Fibroblast of villous mesenchyme (primary cell): ENCODE results near the gene ZNF836. TPM values are rescaled to one million over a fixed set of nuclear protein-coding genes. Genes with fewer than 3 reads are reported as not detected.

ENCODE experiments used
- DNase-seq: peaks from one replicate; pipeline ENCODE4 v3.0.0-alpha.2; 2010; ENCODE audit warnings: low read depth
- H3K4me3 ChIP-seq: 2 replicates; pipeline ENCODE4 v1.5.1; 2011; ENCODE audit warnings: low read depth, mild to moderate bottlenecking, low read length
- total RNA-seq: library from RNA; depleted of rRNA; stranded (reverse); fragments of >200 nt; gene quantifications from 2 replicates; pipeline ENCODE4 v1.2.3, GENCODE V29; 2012
- TF ChIP-seq, protein P1 (sequence below): IDR thresholded peaks from 2 replicates; pipeline ENCODE4 v1.5.1; 2012; ENCODE audit warnings: low read depth, mild to moderate bottlenecking, low read length; ENCODE audit not compliant: insufficient read depth

ZNF836 gene
- total RNA-seq, 1 donor, result 11.7 TPM

DNA sequence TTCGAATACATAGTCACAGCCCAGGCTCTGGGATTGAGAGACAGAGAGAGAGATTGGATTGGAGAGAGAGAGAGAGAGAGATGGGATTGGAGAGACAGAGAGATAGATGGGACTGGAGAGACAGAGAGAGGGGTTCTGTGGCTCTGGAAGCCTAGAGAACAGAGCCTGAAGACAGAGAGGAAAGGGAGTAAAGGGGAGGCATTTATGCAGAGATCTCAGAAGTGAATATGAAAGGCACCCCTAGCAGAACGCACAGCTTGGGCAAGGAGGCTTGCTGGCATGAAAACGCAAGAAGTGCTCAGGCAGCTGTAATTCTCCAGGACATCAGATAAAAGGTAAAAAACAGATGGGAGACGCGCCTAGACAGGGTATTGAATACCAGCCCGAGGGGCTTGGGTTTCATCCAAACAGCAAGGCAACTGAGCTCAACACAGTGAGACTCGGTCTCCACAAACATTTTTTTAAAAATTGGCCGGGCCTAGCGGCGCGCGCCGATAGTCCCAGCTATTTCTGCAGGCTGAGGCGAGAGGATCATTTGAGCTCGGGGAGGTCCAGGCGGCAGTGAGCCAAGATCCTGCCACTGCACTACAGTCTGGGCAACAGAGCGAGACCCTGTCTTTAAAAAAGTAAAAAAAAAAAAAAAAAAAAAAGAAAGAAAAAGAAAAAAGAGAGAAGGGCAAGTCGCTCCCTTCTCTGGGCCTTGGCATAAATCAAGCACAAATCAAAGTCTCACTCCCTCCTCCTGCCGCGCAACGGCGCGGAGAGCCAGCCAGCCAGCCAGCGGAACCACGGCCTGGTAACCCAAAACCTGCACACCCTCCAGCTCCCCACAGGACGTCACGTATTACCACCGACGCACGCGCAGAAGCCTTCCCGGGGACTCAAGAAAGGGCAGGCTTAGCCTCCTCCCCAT is 17.7 kb upstream of the ZNF836 start:
- DNase-seq, result no peak
- TF ChIP-seq, protein P1, sequence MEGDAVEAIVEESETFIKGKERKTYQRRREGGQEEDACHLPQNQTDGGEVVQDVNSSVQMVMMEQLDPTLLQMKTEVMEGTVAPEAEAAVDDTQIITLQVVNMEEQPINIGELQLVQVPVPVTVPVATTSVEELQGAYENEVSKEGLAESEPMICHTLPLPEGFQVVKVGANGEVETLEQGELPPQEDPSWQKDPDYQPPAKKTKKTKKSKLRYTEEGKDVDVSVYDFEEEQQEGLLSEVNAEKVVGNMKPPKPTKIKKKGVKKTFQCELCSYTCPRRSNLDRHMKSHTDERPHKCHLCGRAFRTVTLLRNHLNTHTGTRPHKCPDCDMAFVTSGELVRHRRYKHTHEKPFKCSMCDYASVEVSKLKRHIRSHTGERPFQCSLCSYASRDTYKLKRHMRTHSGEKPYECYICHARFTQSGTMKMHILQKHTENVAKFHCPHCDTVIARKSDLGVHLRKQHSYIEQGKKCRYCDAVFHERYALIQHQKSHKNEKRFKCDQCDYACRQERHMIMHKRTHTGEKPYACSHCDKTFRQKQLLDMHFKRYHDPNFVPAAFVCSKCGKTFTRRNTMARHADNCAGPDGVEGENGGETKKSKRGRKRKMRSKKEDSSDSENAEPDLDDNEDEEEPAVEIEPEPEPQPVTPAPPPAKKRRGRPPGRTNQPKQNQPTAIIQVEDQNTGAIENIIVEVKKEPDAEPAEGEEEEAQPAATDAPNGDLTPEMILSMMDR, result no peak
- peak overlapping the region; percentile 49 for H3K4me3 ChIP-seq

DNA sequence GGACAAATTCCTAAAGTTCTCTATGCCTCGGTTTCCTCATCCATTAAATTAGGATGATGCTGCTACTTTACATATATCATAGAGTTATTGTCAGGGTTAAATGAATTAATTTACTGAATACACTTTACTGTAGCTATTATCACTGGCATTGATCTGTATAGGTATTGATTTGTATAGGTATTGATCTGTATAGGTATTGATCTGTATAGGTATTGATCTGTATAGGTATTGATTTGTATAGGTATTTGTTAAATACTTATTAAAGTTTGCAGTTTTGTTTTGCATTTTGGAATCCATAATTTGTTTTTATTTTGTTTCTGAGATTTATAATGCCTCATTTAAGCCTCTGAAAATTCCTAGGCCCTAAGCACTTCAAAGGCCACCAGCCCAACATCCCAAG is 16.0 kb upstream of the ZNF836 start:
- TF ChIP-seq, protein P1, result no peak
- H3K4me3 ChIP-seq, result no peak overlapping the region
- DNase-seq, result no peak

DNA sequence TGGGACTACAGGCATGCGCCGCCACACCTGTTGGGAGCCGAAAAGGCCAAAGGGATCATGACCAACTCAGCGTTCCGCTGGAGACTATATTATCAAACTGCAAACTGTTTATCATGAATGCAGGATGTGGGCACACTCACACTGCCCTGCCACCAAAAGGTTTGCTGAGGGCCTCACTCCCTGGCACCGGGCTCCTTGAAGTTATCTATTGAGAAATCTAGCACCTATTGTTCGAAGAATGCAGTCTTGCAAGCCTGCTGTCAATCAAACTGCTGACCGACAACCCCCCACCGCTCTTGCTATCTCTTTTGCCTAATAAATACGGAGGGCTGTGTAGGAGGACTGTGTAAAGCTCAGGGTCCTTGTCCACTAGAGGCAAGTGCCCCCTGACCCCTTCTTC is 5.2 kb upstream of the ZNF836 start:
- no peak overlapping the region for H3K4me3 ChIP-seq
- TF ChIP-seq, protein P1, result no peak
- DNase-seq, result no peak

DNA sequence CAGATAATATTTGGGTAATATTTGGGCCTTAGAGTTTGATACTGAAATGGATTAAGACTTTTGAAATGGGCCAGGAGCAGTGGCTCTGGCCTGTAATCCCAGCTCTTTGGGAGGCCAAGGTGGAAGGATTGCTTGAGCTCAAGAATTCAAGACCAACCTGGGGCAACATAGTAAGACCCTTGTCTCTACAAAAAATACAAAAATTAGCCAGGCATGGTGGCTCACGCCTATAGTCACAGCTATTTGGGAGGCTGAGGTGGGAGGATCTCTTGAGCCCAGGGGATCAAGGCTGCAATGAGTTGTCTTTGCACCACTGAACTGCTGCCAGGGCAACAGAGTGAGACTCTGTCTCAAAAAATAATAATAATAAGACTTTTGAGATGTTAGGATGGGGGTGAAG is 926 bp upstream of the ZNF836 start:
- TF ChIP-seq, protein P1, result no peak
- no peak for DNase-seq
- H3K4me3 ChIP-seq, result no peak overlapping the region

DNA sequence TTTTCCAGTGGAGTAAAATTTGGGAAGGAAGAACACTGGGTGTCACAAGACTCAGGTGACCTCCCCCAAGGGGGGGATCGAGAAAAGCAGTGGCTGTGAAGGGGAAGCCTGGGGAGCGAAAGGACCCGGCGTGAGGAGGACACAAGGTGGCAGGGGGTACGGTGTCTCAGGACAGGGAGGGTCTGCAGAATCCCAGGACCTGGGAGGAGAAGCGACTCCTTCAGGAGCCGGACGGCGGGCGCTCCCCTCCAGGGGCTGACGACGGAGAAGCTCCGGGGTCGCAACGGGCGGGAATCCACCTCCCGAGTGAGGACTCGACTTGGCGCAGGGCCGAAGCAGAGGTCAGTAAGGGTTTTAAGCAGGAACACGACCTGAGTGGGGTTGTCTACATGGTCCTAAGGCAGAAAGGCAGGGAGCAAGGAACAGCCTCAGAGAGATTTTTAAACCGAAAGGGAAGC is 529 bp downstream of the ZNF836 start:
- H3K4me3 ChIP-seq, result peak overlapping the region; percentile 92
- TF ChIP-seq, protein P1, result no peak
- DNase-seq, result no peak

DNA sequence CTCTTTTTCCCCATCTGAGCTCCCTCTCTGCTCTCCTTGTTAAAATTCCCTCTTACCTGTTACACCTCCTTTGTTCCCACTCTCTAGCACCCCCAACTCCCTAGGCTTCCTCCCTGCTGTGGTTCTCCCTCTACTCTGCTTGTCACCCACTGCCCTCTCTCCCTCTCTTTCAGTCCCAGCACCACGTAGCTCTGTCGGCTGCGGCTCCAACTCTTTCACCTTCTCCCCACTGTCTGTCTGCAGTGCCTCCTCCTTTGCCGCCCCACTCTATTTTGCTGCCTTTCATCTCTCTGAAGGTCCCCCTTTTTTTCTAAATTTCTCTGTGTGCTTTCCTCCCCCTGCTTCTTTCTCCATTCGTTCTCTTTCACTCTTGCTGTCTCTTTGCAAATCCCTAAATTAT is 1.1 kb downstream of the ZNF836 start:
- TF ChIP-seq, protein P1, result no peak
- peak overlapping the region; percentile 92 for H3K4me3 ChIP-seq
- no peak for DNase-seq
